Stimulated activated CD4-positive, alpha-beta T cell treated with anti-CD3 and anti-CD28 coated beads, Interleukin-12 subunit alpha, Interleukin-12 subunit beta, amount 100 ng/mL, for 4 hours (primary cell): ENCODE data around the gene HES4.
A peak's percentile ranks its signal among the peaks of the same experiment; 100 is the strongest.
"Not testable (repeated sequence)": the region's sequence is repeated elsewhere in the genome, so short reads cannot be mapped to it uniquely, and the experiment has no call there.

Experiments used
- DNase-seq: peaks from one replicate; pipeline ENCODE4 v3.0.0-alpha.2; 2020

The HES4 gene

DNA sequence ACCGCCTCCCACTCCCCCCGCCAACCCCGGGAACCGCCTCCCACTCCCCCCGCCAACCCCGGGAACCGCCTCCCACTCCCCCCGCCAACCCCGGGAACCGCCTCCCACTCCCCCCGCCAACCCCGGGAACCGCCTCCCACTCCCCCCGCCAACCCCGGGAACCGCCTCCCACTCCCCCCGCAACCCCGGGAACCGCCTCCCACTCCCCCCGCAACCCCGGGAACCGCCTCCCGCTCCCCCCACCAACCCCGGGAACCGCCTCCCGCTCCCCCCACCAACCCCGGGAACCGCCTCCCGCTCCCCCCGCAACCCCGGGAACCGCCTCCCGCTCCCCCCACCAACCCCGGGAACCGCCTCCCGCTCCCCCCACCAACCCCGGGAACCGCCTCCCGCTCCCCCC is 23.1 kb downstream of the HES4 start:
- not testable (repeated sequence) for DNase-seq

DNA sequence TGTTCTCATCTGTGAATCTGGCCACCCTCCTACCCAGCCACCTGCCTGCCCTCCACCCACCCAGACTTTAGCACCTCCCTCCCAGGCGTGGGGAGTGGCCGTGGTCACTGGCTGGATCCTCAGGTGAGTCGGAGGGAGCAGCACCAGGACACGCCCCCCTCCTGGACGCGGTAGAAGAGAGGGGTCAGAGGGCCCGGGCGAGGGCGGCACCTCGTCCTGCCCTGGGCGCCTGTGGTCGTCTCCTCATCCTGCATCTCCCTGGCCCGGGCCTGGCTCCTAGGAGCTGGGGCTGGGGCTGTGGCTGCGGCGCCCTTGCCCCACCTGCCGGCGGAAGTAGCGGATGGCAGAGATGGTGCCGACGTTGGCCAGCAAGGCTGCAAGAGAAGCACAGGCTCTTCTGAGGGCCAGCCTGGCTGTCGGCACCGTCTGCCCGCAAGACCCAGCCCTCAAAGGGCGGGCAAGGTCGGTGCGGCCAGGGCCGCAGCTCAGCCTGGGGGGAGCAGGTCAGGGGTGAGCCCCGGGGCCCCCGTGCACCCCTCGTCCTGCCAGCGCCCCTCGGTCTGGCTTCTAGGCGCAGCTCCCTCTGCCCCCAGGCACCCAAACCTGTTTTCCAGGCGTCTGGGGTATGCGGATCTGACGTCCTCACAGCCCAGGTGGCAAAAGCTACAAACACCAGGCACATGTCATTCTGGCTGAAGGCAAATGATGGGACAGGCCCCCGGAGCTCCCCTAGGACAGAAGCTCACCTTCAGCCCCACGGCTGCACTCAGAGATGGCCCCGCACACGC is 23.8 kb downstream of the HES4 start:
- DNase-seq: peak; percentile 63

DNA sequence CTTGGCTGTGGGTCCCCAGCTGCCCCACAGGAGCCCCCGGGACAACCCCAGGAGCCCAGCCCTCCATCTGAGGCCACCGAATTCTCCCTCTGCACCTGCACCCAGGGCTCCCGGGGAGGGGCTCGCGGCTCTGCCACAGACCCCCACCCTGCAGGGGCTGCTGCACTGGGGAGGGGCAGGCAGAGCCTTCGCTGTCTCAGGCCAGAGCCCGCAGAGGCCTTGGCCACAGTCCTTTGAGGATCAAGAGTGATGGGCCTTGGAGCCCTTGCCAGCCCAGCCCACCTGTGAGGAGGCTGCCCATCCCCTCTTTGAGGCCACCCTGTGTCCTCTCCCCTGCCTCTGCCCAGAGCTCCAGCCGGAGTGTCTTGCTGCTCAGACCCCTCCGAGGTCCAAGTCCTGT is 24.5 kb downstream of the HES4 start:
- no peak for DNase-seq

DNA sequence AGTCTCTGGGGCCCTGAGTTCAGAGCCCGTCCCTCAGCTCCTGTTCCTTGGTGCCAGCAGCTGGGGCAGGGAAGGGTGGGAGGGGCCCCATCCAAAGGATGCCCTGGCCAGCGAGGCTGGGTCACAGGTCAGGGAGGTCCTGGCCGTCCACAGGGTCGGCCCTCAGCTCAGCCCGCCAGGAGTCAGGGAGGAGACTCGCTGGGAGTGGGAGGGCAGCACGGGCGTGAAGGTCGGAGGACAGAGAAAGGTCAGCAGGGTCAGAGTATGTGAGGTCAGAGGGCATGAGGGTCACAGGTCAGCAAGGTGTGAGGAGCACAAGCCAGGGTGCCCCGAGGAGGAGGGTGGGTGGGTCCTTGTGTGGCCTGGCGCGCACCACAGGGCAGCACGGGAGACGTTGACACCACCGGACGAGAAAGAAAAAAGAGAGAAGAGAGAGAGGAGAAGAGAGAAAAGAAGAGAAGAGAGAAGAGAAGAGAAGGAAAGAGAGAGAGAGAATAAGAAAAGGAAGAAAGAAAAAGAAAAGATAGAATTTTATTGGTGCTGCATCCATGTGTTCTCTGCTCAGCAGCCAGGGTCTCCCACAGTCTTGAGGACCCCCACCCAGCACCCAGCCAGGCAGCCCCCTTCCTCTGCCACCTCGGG is 25.1 kb downstream of the HES4 start:
- DNase-seq: no peak

GRCh38 chr1:974293-974640 is 25.6 kb downstream of the HES4 start:
- DNase-seq: no peak

GRCh38 chr1:973459-974292 is 26.2 kb downstream of the HES4 start:
- DNase-seq: no peak

DNA sequence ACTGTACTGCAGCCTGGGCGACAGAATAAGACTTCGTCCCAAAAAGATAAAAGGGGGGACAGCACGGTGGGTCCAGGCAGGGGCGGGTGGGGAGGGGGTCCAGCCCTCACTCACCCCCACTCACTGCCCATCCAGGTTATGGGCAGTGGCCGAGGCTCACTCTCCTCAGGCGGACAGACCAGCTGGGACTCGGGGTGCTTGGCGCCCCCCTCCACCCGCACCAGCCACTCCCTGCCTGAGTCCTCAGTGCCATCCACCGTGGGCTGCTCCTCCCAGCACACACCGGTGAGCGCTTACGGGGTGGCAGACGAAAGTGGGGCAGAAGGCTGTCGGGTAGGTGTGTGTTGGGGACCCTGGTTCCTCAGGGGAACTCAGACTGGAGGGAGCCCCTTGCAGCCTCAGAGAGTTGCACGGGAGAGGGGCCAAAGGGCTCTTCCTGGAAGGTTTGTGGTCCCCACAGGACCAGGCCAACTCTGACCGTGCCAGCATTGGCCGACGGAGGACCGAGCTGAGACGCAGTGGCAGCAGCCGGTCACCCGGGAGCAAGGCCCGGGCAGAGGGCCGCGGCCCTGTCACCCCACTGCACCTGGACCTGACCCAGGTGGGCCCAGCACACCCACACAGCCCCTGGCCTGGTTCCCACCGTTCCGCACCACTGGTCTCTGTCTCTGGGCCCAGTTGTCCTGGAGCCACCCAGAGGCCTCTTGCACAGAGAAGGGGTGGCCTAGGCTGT is 27.0 kb downstream of the HES4 start:
- DNase-seq: no peak

GRCh38 chr1:971751-972506 is 28.0 kb downstream of the HES4 start:
- no peak for DNase-seq

- DNase-seq: no peak
These were observed 28.7 kb downstream of the HES4 start for GRCh38 chr1:970973-971730.

DNA sequence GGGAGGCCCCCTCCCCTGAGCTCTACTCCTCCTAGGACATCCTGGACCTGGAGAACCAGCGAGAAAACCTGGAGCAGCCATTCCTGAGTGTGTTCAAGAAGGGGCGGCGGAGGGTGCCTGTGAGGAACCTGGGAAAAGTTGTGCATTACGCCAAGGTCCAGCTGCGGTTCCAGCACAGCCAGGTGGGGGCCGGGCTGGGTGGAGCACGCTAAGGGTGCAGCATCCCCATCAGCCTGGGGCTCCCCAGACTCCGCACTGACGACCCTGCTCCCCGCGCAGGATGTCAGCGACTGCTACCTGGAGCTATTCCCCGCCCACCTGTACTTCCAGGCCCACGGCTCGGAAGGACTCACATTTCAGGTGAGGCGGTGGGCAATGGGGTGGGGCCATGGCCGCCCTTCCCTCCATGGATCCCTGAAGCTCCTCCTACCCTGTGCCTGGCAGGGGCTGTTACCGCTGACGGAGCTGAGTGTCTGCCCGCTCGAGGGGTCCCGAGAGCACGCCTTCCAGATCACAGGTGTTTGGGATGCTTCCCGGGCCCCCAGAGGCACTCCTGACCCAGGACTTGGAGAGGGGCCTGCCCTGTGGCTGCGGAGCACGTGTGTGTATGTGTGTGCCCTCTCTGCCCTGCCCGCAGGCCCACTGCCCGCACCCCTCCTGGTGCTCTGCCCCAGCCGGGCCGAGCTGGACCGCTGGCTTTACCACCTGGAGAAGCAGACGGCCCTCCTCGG is 29.5 kb downstream of the HES4 start:
- DNase-seq: no peak

DNA sequence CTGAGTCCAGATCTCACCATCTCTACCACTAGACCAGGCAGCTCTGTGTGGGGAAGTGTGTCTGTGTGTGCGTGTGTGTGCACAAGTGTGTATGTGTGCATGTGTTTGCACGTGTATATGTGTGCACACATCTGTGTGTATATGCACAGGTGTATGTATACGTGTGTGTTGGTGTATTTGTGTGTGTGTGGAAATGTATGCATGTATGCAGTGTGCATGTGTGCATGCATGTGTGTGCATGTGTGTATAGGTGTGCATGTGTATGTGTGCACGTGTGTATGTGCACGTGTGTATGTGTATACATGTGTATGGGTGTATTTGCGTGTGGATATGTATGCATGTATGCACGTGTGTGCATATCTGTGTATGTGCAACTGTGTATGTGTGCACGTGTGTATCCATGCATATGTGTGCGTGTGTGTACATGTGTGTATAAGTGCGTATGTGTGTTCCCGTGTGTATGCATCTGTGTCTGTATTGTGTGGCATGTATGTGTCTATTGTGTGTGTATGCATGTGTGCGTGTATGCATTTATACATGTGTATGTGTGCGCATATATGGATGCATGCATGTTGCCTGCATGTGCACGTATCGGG is 30.5 kb downstream of the HES4 start:
- no peak for DNase-seq

DNA sequence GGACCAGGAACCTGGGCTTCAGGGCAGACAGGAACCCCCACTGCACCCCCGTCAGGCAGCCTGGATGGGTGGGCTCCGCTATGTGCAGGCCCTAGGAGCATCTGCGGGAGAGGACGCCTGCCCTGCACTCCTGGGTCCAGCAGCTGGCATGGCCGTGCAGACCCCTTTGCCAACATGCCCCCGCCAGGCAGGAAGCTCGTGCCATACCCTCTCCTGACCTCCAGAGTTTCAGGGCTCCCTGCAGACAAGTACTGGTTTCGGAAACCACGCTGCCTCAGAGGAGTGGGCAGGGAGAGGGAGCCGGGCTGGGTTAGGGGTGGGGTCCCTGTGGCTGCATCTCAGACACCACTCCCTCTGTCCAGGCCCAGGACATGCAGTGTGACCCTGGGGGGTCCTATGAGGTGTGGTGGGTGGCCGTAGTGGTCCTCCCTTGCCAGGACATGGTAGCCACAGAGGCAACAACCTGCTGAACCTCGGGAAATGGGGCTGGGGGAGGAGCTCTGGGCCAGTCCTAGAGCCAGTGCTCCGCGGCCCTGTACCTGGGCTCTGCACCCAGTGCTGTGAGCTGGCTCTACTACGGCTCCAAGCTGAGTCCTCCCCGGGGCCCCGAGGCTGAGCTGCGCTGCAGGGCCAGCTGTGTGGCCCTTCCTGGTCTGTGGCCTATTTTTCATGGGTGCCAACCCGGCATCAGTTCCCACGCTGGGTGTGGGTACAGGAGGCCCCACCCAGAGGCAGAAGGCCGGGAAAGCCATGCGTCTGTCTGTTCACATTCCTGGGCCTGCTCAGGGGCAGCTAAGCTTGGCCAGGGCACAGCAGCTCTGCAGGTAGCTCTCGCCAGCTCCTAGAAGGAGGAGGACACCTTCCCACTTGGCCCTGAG is 32.2 kb downstream of the HES4 start:
- no peak for DNase-seq

- peak; percentile 87 for DNase-seq
These were observed 33.1 kb downstream of the HES4 start for GRCh38 chr1:966704-967300.

DNA sequence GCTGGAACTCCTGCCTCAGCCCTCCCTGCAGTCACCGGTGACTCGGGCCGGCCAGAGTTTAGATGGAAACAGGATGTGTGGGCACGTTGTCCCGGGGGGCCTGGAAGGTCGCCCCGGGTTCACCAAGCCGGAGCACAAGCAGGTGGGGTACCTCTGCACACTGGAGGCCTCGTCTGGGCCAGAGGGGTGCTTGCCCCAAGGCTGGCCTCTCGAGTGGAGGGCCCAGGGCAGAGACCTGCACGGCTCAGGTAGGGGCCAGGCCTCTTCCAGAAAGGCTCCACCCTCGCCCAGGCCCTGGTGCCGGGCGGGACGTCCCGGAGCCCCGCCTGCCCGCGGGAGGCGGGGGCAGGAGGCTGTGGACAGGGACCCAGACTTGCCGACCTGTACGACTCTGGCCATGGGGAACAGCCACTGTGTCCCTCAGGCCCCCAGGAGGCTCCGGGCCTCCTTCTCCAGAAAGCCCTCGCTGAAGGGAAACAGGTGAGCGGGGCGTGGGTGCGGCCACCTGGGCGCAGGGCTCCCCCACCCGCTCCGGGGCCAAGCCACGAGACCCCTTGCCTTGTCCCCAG is 33.7 kb downstream of the HES4 start, which contains the start of gene PLEKHN1:
TSS of gene PLEKHN1 (plus strand) at position 348 of the 569 bp plus-strand sequence. CDS start at position 398, 50 bp downstream.
- DNase-seq: peak; percentile 22

GRCh38 chr1:965526-966134 is 34.3 kb downstream of the HES4 start:
- DNase-seq: no peak

DNA sequence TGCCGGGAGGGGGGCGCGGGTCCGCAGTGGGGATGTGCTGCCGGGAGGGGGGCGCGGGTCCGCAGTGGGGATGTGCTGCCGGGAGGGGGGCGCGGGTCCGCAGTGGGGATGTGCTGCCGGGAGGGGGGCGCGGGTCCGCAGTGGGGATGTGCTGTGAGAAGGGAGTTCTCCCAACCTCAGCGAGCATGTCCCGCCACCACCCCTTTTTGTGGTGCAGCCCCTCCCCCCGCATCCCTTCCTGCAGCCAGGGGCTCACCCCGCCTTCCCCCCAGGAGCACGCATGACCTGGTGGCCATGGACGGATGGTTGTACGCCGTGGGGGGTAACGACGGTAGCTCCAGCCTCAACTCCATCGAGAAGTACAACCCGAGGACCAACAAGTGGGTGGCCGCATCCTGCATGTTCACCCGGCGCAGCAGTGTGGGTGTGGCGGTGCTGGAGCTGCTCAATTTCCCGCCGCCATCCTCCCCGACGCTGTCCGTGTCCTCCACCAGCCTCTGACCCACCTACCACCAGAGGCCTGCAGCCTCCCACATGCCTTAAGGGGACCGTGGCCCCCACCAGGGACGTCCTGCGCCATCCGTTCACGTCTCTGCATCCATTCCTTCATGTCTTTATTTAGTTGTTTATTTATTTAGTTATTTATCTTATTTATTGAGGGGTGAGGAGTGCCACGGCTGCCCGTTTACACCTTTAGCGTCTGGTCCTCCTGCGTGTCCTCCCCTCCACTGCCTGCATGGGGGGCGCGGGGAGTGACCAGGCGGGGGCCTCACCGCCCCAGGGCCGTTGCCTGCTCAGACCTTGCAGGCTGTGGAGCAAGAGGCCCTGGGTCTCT is 35.0 kb downstream of the HES4 start:
- no peak for DNase-seq
